H1 (cell line): ENCODE measurements around the gene ODC1. TPM values are rescaled to one million over a fixed set of nuclear protein-coding genes. Genes with fewer than 3 reads are reported as not detected.

Experiments used
- CTCF ChIA-PET: fragments of 300-600 bp; sonication (Branson Sonifier 250); formaldehyde crosslinking; loops from one replicate; lab custom pipeline; 2021; ENCODE audit not compliant: partially characterized antibody; lab: Charles Lee
- POLR2A ChIA-PET: fragments of 300-600 bp; sonication (Branson Sonifier 250); formaldehyde crosslinking; loops from one replicate; lab custom pipeline; 2021; ENCODE audit warnings: inconsistent platforms; ENCODE audit not compliant: partially characterized antibody; lab: Charles Lee
- DNase-seq, 2 experiments: peaks; one replicate each; pipeline versions ENCODE4 v3.0.0 to v3.0.0-alpha.2; 2010 to 2022; ENCODE audit warnings: low spot score in 2 of 2, low read depth in 1 of 2, mixed read lengths in 1 of 2
- FAIRE-seq: peaks from 2 replicates; lab custom pipeline; 2011; peaks lifted over from hg19 to GRCh38; lab: Jason Lieb, UNC
- H2AFZ ChIP-seq: 2 replicates; pipeline ENCODE4 v1.8.1; 2012; ENCODE audit warnings: low read length, inconsistent platforms
- H2AK5ac ChIP-seq: 2 replicates; pipeline ENCODE4 v1.6.1; 2013; ENCODE audit warnings: low read depth, low read length
- H2BK120ac ChIP-seq: replicated peaks from 2 replicates; pipeline ENCODE3; 2013; ENCODE audit warnings: low read depth, low read length, inconsistent platforms
- H2BK12ac ChIP-seq: 2 replicates; pipeline ENCODE4 v1.6.1; 2013; ENCODE audit warnings: low read depth, low read length
- H2BK15ac ChIP-seq: 2 replicates; pipeline ENCODE4 v1.6.1; 2013; ENCODE audit warnings: low read length
- H2BK20ac ChIP-seq: 2 replicates; pipeline ENCODE4 v1.6.1; 2013; ENCODE audit warnings: low read length
- H2BK5ac ChIP-seq: 2 replicates; pipeline ENCODE4 v1.6.1; 2013; ENCODE audit warnings: low read depth, low read length
- H3K14ac ChIP-seq: 2 replicates; pipeline ENCODE4 v1.6.1; 2013; ENCODE audit warnings: inconsistent platforms; ENCODE audit not compliant: insufficient read length
- H3K18ac ChIP-seq: 2 replicates; pipeline ENCODE4 v1.6.1; 2013; ENCODE audit warnings: low read length; ENCODE audit errors: extremely low read depth
- H3K23ac ChIP-seq: 2 replicates; pipeline ENCODE4 v1.6.1; 2013; ENCODE audit warnings: inconsistent platforms; ENCODE audit not compliant: insufficient read length
- H3K23me2 ChIP-seq: 2 replicates; pipeline ENCODE4 v1.6.1; 2013; ENCODE audit warnings: low read depth, low read length
- H3K27ac ChIP-seq: 2 replicates; pipeline ENCODE4 v1.6.1; 2011; ENCODE audit warnings: low read depth, low read length, inconsistent platforms
- H3K27me3 ChIP-seq, 4 experiments: replicated peaks in 1 of 4; 1 replicate in 1 of 4; 2 replicates in 3 of 4; pipeline versions ENCODE4 v1.6.1 to v1.8.1; 2011 to 2013; ENCODE audit warnings: low read length in 3 of 4, mild to moderate bottlenecking in 3 of 4, inconsistent platforms in 2 of 4, mixed read lengths in 2 of 4, moderate library complexity in 1 of 4; ENCODE audit not compliant: control insufficient read depth in 3 of 4, insufficient read depth in 3 of 4; ENCODE audit errors: extremely low read depth in 1 of 4
- H3K36me3 ChIP-seq, 4 experiments: 2 replicates each; pipeline versions ENCODE4 v1.6.1 to v1.8.1; 2011 to 2013; ENCODE audit warnings: mild to moderate bottlenecking in 4 of 4, low read length in 3 of 4, moderate library complexity in 2 of 4, control low read depth in 1 of 4, inconsistent platforms in 1 of 4; ENCODE audit not compliant: insufficient read depth in 4 of 4, control insufficient read depth in 2 of 4
- H3K4ac ChIP-seq: replicated peaks from 2 replicates; pipeline ENCODE3; 2013; ENCODE audit warnings: low read length, low read depth, mixed read lengths, inconsistent platforms; ENCODE audit not compliant: insufficient read length
- H3K4me1 ChIP-seq, 4 experiments: replicated peaks in 1 of 4; 1 replicate in 1 of 4; 2 replicates in 3 of 4; pipeline versions ENCODE4 v1.6.1 to v1.8.1; 2011 to 2013; ENCODE audit warnings: low read length in 3 of 4, inconsistent platforms in 2 of 4, mixed read lengths in 1 of 4; ENCODE audit not compliant: insufficient read depth in 4 of 4, control insufficient read depth in 3 of 4
- H3K4me2 ChIP-seq, 2 experiments: 2 replicates each; pipeline versions ENCODE4 v1.6.1 to v1.8.1; 2011 to 2013; ENCODE audit warnings: low read depth in 2 of 2, low read length in 2 of 2, control low read depth in 1 of 2, inconsistent platforms in 1 of 2, mild to moderate bottlenecking in 1 of 2; ENCODE audit not compliant: insufficient read depth in 1 of 2
- H3K4me3 ChIP-seq, 4 experiments: fragments of 200-600, 300-600 bp in 1 of 4; sonication (generic), shearing (Covaris generic), sonication (Bioruptor Twin) in 1 of 4; 2 replicates each; pipeline versions ENCODE4 v1.5.1 to v1.8.1; 2011 to 2016; ENCODE audit warnings: low read length in 4 of 4, low read depth in 3 of 4, control low read depth in 2 of 4, inconsistent platforms in 2 of 4, mild to moderate bottlenecking in 2 of 4, mixed read lengths in 1 of 4, moderate library complexity in 1 of 4; ENCODE audit not compliant: insufficient read depth in 2 of 4; ENCODE audit errors: extremely low read depth in 1 of 4
- H3K56ac ChIP-seq: replicated peaks from 2 replicates; pipeline ENCODE3; 2013; ENCODE audit warnings: low read depth, mild to moderate bottlenecking, mixed read lengths, low read length, inconsistent platforms; ENCODE audit not compliant: insufficient read length
- H3K79me1 ChIP-seq: 2 replicates; pipeline ENCODE4 v1.6.1; 2013; ENCODE audit warnings: low read depth, low read length, control low read depth
- H3K79me2 ChIP-seq, 2 experiments: 2 replicates each; pipeline versions ENCODE4 v1.6.1 to v1.8.1; 2012 to 2013; ENCODE audit warnings: low read length in 2 of 2, mild to moderate bottlenecking in 2 of 2, inconsistent platforms in 1 of 2; ENCODE audit not compliant: insufficient read depth in 2 of 2, control insufficient read depth in 1 of 2
- H3K9ac ChIP-seq, 4 experiments: replicated peaks in 1 of 4; 1 replicate in 1 of 4; 2 replicates in 3 of 4; pipeline versions ENCODE4 v1.6.1 to v1.8.1; 2011 to 2013; ENCODE audit warnings: low read depth in 3 of 4, low read length in 3 of 4, control low read depth in 2 of 4, mild to moderate bottlenecking in 2 of 4, moderate library complexity in 2 of 4, inconsistent platforms in 1 of 4; ENCODE audit errors: extremely low read depth in 1 of 4
- H3K9me3 ChIP-seq, 2 experiments: 2 replicates each; pipeline versions ENCODE4 v1.6.1 to v1.8.1; 2012 to 2013; ENCODE audit warnings: mild to moderate bottlenecking in 2 of 2, moderate library complexity in 2 of 2, control low read depth in 1 of 2, inconsistent platforms in 1 of 2, low read depth in 1 of 2, low read length in 1 of 2, mixed read lengths in 1 of 2; ENCODE audit not compliant: insufficient read depth in 2 of 2
- H4K20me1 ChIP-seq, 2 experiments: replicated peaks in 1 of 2; 2 replicates each; pipeline versions ENCODE3 to v1.8.1; 2011 to 2013; ENCODE audit warnings: inconsistent platforms in 2 of 2, low read length in 2 of 2, mild to moderate bottlenecking in 1 of 2; ENCODE audit not compliant: insufficient read depth in 2 of 2, control insufficient read depth in 1 of 2
- H4K5ac ChIP-seq: 2 replicates; pipeline ENCODE4 v1.6.1; 2013; ENCODE audit warnings: low read length, low read depth, mixed read lengths, inconsistent platforms; ENCODE audit not compliant: insufficient read length
- H4K8ac ChIP-seq: 2 replicates; pipeline ENCODE4 v1.8.0; 2013; ENCODE audit warnings: mild to moderate bottlenecking, moderate library complexity, low read length, inconsistent platforms; ENCODE audit not compliant: insufficient read depth; ENCODE audit errors: extremely low read depth
- H4K91ac ChIP-seq: replicated peaks from 2 replicates; pipeline ENCODE3; 2013; ENCODE audit warnings: low read length, mixed read lengths, inconsistent platforms; ENCODE audit not compliant: insufficient read length
- WGBS, 2 experiments: shearing (Covaris generic) in 1 of 2; methylation state at CpG; one replicate each; pipeline versions ENCODE4 v1.1.6 to v1.1.7; 2013 to 2015; ENCODE audit warnings: low lambda C conversion rate in 2 of 2, mixed read lengths in 2 of 2, inconsistent platforms in 1 of 2, low coverage in 1 of 2, missing lambda C conversion rate in 1 of 2; ENCODE audit not compliant: insufficient replicate concordance in 2 of 2, insufficient coverage in 1 of 2, insufficient read length in 1 of 2; ENCODE audit errors: extremely low coverage in 1 of 2, missing lambda C conversion rate in 1 of 2; 5-methylcytosine and 5-hydroxymethylcytosine counted together
- polyA plus RNA-seq, 7 experiments: library from polyadenylated mRNA; depleted of rRNA in 3 of 7; stranded (reverse) in 5 of 7; unstranded in 2 of 7; fragments of >200 nt in 5 of 7; fragments of 200-250 nt in 2 of 7; gene quantifications; 1 replicate in 5 of 7; 2 replicates in 1 of 7; 4 replicates in 1 of 7; pipeline versions ENCODE4 v1.2.1 to v1.2.3, GENCODE V29; 2011 to 2013; ENCODE audit warnings: missing spikeins in 2 of 7, mixed read lengths in 2 of 7
- total RNA-seq: library from RNA; stranded (reverse); fragmentation: NEBNext Ultra II Directional; extraction: Animal tissue kit (Norgen Biotek cat#: 25700); gene quantifications from 2 replicates; pipeline ENCODE4 v1.2.1, GENCODE V29; 2021

ODC1 gene
- total and polyA plus RNA-seq, 2 of the 8 experiments (the other 6 are each of a cell fraction or from before 2014, with no cell fraction given), result 57.2 to 76.7 TPM

- Histone ChIP-seq H3K79me2 (peaks cover 0 to 23% of the 10 kb centered on the region in 2 experiments; a peak in 2 of 4 replicates), H3K4me2 (peak overlapping the region; percentile 90 to 97; a peak in 2 of 4 replicates), H3K4me3 (peak overlapping the region in 3 of 4 experiments; percentile 46 to 76 (median 52); a peak in 3 of 8 replicates), H3K23ac (no peak overlapping the region), H4K91ac (no peak overlapping the region), H3K27me3 (peaks cover 0 to 28% (median 12%) of the 10 kb centered on the region in 4 experiments; a peak in 5 of 7 replicates), H3K18ac (no peak overlapping the region), H4K8ac (no peak overlapping the region), H3K4me1 (peaks cover 2 to 10% (median 4%) of the 10 kb centered on the region in 4 experiments; a peak in 6 of 7 replicates), H3K56ac (no peak overlapping the region), H2BK15ac (no peak overlapping the region), H2BK20ac (no peak overlapping the region), H3K27ac (no peak overlapping the region), H3K23me2 (peaks cover 4% of the 10 kb centered on the region; the same call in 1 of the 2 replicates), H2BK5ac (no peak overlapping the region), H4K20me1 (no peaks in the 10 kb centered on the region), H3K9me3 (no peaks in the 10 kb centered on the region), H2BK120ac (no peak overlapping the region), H2AK5ac (no peak overlapping the region), H3K36me3 (peaks cover 0 to 3% (median 2%) of the 10 kb centered on the region in 4 experiments; a peak in 4 of 8 replicates), H3K79me1 (no peaks in the 10 kb centered on the region), H3K9ac (no peak overlapping the region), H4K5ac (no peak overlapping the region), H2BK12ac (no peak overlapping the region), H2AFZ (no peak overlapping the region), H3K4ac (no peak overlapping the region), H3K14ac (no peak overlapping the region)
- ChIA-PET POLR2A (interaction anchor here (0.7 to 1.6 kb wide), 2 partner anchors 240 to 383 kb away, joined by 3 to 6 read pairs; partner anchors contain the start of gene NOL10), CTCF (interaction anchor here (0.6 to 2.0 kb wide), 7 partner anchors 10 to 232 kb away, joined by 3 to 7 read pairs (median 3); no protein-coding TSS in a partner anchor)
- DNase-seq (no peak), FAIRE-seq (no peak)
- WGBS, 2 experiments, result 77% methylated on average over 5 of the region's 5 CpGs; no CpG with 5 or more reads in 1 of the 2 experiments
Measured at GRCh38 chr2:10449486-10449831, 1.3 kb upstream of the ODC1 start.
